Heart left ventricle (tissue), 16 donors: ENCODE data around the gene CLTC. TPM values are rescaled to one million over a fixed set of nuclear protein-coding genes. Genes with fewer than 3 reads are reported as not detected.

Source experiments
- ATAC-seq, 4 donors: fragments of 200-7000 bp; cut with Tn5 transposase; one replicate each; pipeline ENCODE4 v1.9.1; 2020 to 2022; ENCODE audit warnings: moderate library complexity in 4 of 4, mild to moderate bottlenecking in 3 of 4, moderate number of reproducible peaks in 1 of 4
- DNase-seq, 5 donors: peaks; one replicate each; pipeline ENCODE4 v3.0.0-alpha.2; 2020
- H3K27ac ChIP-seq, 12 donors: fragments of 200-600 bp; sonication (generic) in 4 of 12; one replicate each; pipeline versions ENCODE4 v1.5.0 to v1.8.0; 2016 to 2022; ENCODE audit warnings: mild to moderate bottlenecking in 2 of 12
- H3K27me3 ChIP-seq, 9 donors: fragments of 200-600 bp; sonication (generic) in 2 of 9; one replicate each; pipeline versions ENCODE4 v1.5.1 to v1.8.0; 2016 to 2022; ENCODE audit warnings: mild to moderate bottlenecking in 3 of 9
- H3K36me3 ChIP-seq, 9 donors: fragments of 200-600 bp; sonication (generic) in 2 of 9; one replicate each; pipeline versions ENCODE4 v1.5.0 to v1.8.0; 2018 to 2022; ENCODE audit warnings: mild to moderate bottlenecking in 2 of 9
- H3K4me1 ChIP-seq, 12 donors: fragments of 200-600 bp; sonication (generic) in 4 of 12; one replicate each; pipeline versions ENCODE4 v1.5.0 to v1.8.0; 2016 to 2022; ENCODE audit warnings: mild to moderate bottlenecking in 3 of 12
- H3K4me3 ChIP-seq, 12 donors: fragments of 200-600 bp; sonication (generic) in 4 of 12; one replicate each; pipeline versions ENCODE4 v1.5.0 to v1.8.0; 2017 to 2022; ENCODE audit warnings: mild to moderate bottlenecking in 9 of 12, moderate library complexity in 4 of 12
- H3K9me3 ChIP-seq, 12 donors: fragments of 200-600 bp; sonication (generic) in 4 of 12; one replicate each; pipeline versions ENCODE4 v1.5.0 to v1.8.0; 2016 to 2022; ENCODE audit warnings: mild to moderate bottlenecking in 1 of 12
- POLR2A ChIP-seq, 2 donors: fragments of 450-650 bp; IDR thresholded peaks; one replicate each; pipeline ENCODE4 v1.6.1; 2017; ENCODE audit warnings: antibody characterized with exemption in 2 of 2, mild to moderate bottlenecking in 2 of 2, moderate library complexity in 2 of 2
- WGBS, 4 donors: extraction: QIAGEN DNeasy Blood & Tissue Kit in 2 of 4; methylation state at CpG; one replicate each; pipeline versions ENCODE4 v1.1.5 to v1.1.7; 2013 to 2018; 5-methylcytosine and 5-hydroxymethylcytosine counted together
- intact Hi-C, 10 donors: fragments of 100-400 bp; cut with DNase I; formaldehyde crosslinking; loops; one replicate each; pipeline versions ENCODE4 v1.11.1 to v1.14.2; 2022
- polyA plus RNA-seq, 2 donors: library from polyadenylated mRNA; stranded (reverse); fragments of 200-250 nt; gene quantifications; one replicate each; pipeline ENCODE4 v1.2.3, GENCODE V29; 2013
- total RNA-seq, 9 donors: library from RNA; depleted of rRNA in 2 of 9; stranded (reverse); fragments of >200 nt in 2 of 9; fragmentation: NEBNext Ultra II Directional in 3 of 9; extraction: Animal tissue kit (Norgen Biotek cat#: 25700) in 3 of 9; gene quantifications; one replicate each; pipeline versions ENCODE4 v1.1.0 to v1.2.4, GENCODE V29; 2016 to 2023
- TF ChIP-seq, protein P1 (sequence below), 12 donors: fragments of 200-600 bp; sonication (generic) in 4 of 12; IDR thresholded peaks; one replicate each; pipeline versions ENCODE4 v1.5.0 to v1.8.0; 2018 to 2022; ENCODE audit warnings: antibody characterized with exemption in 12 of 12, mild to moderate bottlenecking in 5 of 12
- donor health status: ischemic (EF 13 %, LVEDD 7.1; RV severe dilation, severe dysfunction).
- donor health status: healthy with polysubstance abuse.
- donor health status: DM: no; HTN: yes; CAD: no.
- donor health status: DM: no; HTN: no; CAD: no.
- donor health status: ischemic (EF 25% LVEDD 6.9; RV normal size, moderate dysfunction).
- donor health status: ischemic (EF 25% LVEDD 5.7; RV mildly dilated, moderate dysfunction).
- donor health status: healthy.
- donor health status: DM: yes; HTN: yes; CAD: no.
- donor health status: ischemic (EF 35%, LVEDD 5.7; RV mildly dilated, moderate dysfunction).
- donor health status: nonischemic (EF 11% LVEDD 7.7; RV severe dilation, severe dysfunction).
- donor health status: DM: yes; HTN: yes; CAD: no.
- donor health status: PGD.
- donor health status: ischemic (EF 29% LVEDD 5.4; RV normal size, mild dysfunction).
- donor health status: nonischemic (EF 23%, LVEDD 6.1; RV moderate dilation, normal function).

CLTC gene
- total and polyA plus RNA-seq, 11 donors, result 49.8 to 242 (median 178) TPM

- Histone ChIP-seq H3K27ac (peak overlapping the region in 1 of 12 donors; percentile 72), H3K27me3 (no peaks in the 10 kb centered on the region), H3K36me3 (peaks cover 1 to 100% (median 98%) of the 10 kb centered on the region in 9 donors), H3K4me1 (peaks cover 0 to 52% (median 5%) of the 10 kb centered on the region in 12 donors), H3K4me3 (no peak overlapping the region), H3K9me3 (no peaks in the 10 kb centered on the region)
- 80 to 93% (median 87%) methylated on average over 1 of the region's 1 CpG for WGBS, 4 donors
- DNase-seq (no peak), ATAC-seq (no peak)
- intact Hi-C loops, result loop anchor here in 1 of 10 donors (5.0 kb wide), 1 partner anchor 33 kb away; no protein-coding TSS in a partner anchor
- TF ChIP-seq POLR2A (IDR thresholded peaks at IDR 0.05), result no peak
- TF ChIP-seq, protein P1, sequence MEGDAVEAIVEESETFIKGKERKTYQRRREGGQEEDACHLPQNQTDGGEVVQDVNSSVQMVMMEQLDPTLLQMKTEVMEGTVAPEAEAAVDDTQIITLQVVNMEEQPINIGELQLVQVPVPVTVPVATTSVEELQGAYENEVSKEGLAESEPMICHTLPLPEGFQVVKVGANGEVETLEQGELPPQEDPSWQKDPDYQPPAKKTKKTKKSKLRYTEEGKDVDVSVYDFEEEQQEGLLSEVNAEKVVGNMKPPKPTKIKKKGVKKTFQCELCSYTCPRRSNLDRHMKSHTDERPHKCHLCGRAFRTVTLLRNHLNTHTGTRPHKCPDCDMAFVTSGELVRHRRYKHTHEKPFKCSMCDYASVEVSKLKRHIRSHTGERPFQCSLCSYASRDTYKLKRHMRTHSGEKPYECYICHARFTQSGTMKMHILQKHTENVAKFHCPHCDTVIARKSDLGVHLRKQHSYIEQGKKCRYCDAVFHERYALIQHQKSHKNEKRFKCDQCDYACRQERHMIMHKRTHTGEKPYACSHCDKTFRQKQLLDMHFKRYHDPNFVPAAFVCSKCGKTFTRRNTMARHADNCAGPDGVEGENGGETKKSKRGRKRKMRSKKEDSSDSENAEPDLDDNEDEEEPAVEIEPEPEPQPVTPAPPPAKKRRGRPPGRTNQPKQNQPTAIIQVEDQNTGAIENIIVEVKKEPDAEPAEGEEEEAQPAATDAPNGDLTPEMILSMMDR (IDR thresholded peaks at IDR 0.05), result no peak
These were observed 49.7 kb downstream of the CLTC start for GRCh38 chr17:59669411-59669810.

GRCh38 chr17:59669944-59670343 lies 50.2 kb downstream of the CLTC start:
- Histone ChIP-seq H3K4me3 (no peak overlapping the region), H3K9me3 (no peaks in the 10 kb centered on the region), H3K27me3 (no peaks in the 10 kb centered on the region), H3K36me3 (peaks cover 2 to 100% (median 98%) of the 10 kb centered on the region in 9 donors), H3K4me1 (peaks cover 0 to 58% (median 5%) of the 10 kb centered on the region in 12 donors), H3K27ac (peak overlapping the region in 1 of 12 donors; percentile 72)
- no peak for DNase-seq
- no peak for ATAC-seq
- WGBS, 4 donors, result 96 to 98% (median 96%) methylated on average over 1 of the region's 1 CpG
- no peak for TF ChIP-seq POLR2A (IDR thresholded peaks at IDR 0.05)
- TF ChIP-seq, protein P1 (IDR thresholded peaks at IDR 0.05), result no peak
- intact Hi-C loops, result loop anchor here in 1 of 10 donors (5.0 kb wide), 1 partner anchor 32 kb away; no protein-coding TSS in a partner anchor

DNA sequence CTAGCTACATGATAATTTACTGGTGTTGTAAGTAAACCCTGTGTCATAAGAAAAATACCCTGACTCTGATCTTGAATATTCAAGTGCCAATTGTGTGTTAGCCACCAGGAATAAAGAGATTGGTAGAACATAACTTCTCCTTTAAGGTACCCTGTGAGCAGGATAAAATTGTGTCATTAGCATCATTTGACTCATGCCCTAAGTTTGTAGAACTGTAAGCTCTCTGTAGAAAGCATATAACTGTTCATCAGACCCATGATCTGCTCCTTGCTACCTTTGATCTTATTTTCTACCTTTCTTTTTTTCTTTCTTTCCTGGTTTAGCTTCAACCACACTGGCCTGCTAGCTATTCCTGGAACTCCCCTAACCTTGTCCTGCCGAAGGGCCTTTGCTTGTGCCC lies 51.7 kb downstream of the CLTC start:
- peaks cover 2 to 100% (median 98%) of the 10 kb centered on the region in 9 donors for H3K36me3 ChIP-seq
- peaks cover 0 to 60% (median 5%) of the 10 kb centered on the region in 12 donors for H3K4me1 ChIP-seq
- peak overlapping the region in 2 of 12 donors; percentile 0 to 5 for H3K27ac ChIP-seq
- H3K27me3 ChIP-seq, result no peaks in the 10 kb centered on the region
- DNase-seq (no peak), ATAC-seq (peak in 1 of 4 donors; percentile 18)
- H3K4me3 ChIP-seq, result no peak overlapping the region
- no peaks in the 10 kb centered on the region for H3K9me3 ChIP-seq
- intact Hi-C loops, result no loop called here
- 67 to 88% (median 76%) methylated on average over 1 of the region's 1 CpG for WGBS, 4 donors
- TF ChIP-seq, protein P1 (IDR thresholded peaks at IDR 0.05), result no peak
- no peak for TF ChIP-seq POLR2A (IDR thresholded peaks at IDR 0.05)

- 48 to 71% (median 58%) methylated on average over 1 of the region's 1 CpG for WGBS, 4 donors
- TF ChIP-seq, protein P1 (IDR thresholded peaks at IDR 0.05), result no peak
- no peak for TF ChIP-seq POLR2A (IDR thresholded peaks at IDR 0.05)
- H3K4me3 ChIP-seq, result no peak overlapping the region
- no peaks in the 10 kb centered on the region for H3K9me3 ChIP-seq
- no peak overlapping the region for H3K27ac ChIP-seq
- H3K36me3 ChIP-seq, result peaks cover 2 to 100% (median 98%) of the 10 kb centered on the region in 9 donors
- DNase-seq, result no peak
- H3K4me1 ChIP-seq, result peaks cover 0 to 24% (median 0%) of the 10 kb centered on the region in 12 donors
- ATAC-seq, result no peak
- intact Hi-C loops, result loop anchor here in 1 of 10 donors (5.0 kb wide), 1 partner anchor 73 kb away; no protein-coding TSS in a partner anchor
- no peaks in the 10 kb centered on the region for H3K27me3 ChIP-seq
These were observed 55.5 kb downstream of the CLTC start for GRCh38 chr17:59675231-59675630.
